Measurements from ENCODE around the gene UPK3A. TPM values are rescaled to one million over a fixed set of nuclear protein-coding genes. Genes with fewer than 3 reads are reported as not detected.

UPK3A gene
- total RNA-seq (2021), result 1.0 and 1.4 TPM in 2 replicates
- percentile 15 among the genes with signal in this experiment for Bru-seq, nascent RNA
- BruChase-seq, experiment 1, labeled RNA remaining after a 2-hour chase, result percentile 18 among the genes with signal in this experiment
- BruChase-seq, experiment 2, labeled RNA remaining after a 6-hour chase, result percentile 25 among the genes with signal in this experiment
- long read RNA-seq, result 0 reads

GRCh38 chr22:45284705-45285262, at the start of gene UPK3A:
Gene UPK3A, plus strand, starts transcription at chr22:45284949. Its CDS starts 65 bp downstream, at chr22:45285014.
- Histone ChIP-seq H3K79me2 (ENCODE audit: low read depth) (no peaks in the 10 kb centered on the region), H3K4me2 (peak within 1 kb of the TSS; percentile 90), H3K9me3 (ENCODE audit: insufficient read depth, low read depth) (no peaks in the 10 kb centered on the region), H3F3A (ENCODE audit: insufficient read depth, low read depth) (peaks cover 13% of the 10 kb centered on the region), H3K27ac (no peak within 1 kb of the TSS), H3K4me3 (peak within 1 kb of the TSS; percentile 59; the same call in 1 of the 2 replicates), H4K20me1 (ENCODE audit: insufficient read depth) (no peaks in the 10 kb centered on the region), H3K4me1 (replicated peaks; ENCODE audit: insufficient read depth) (peaks cover 28% of the 10 kb centered on the region), H3K9me2 (ENCODE audit: insufficient read depth) (no peaks in the 10 kb centered on the region), H3K27me3 (ENCODE audit: insufficient read depth, low read depth) (peaks cover 6% of the 10 kb centered on the region; the same call in 1 of the 2 replicates), H3K36me3 (ENCODE audit: low read depth) (no peaks in the 10 kb centered on the region), H2AFZ (peak within 1 kb of the TSS; percentile 69; the same call in 1 of the 2 replicates)
- ChIA-PET POLR2A (ENCODE audit: unreplicated experiment) (interaction anchor here (0.6 kb wide), 1 partner anchor 104 kb away, joined by 8 read pairs; no protein-coding TSS in a partner anchor), CTCF (no interaction called here)
- BruUV-seq (replicated peaks), result no TSS peak
- DNase-seq, result peak; percentile 71 to 90
- intact Hi-C loops (cut with micrococcal nuclease; ENCODE audit: unreplicated experiment), result loop anchor here (5.0 kb wide), 1 partner anchor 148 kb away; no protein-coding TSS in a partner anchor
- TF ChIP-seq CTCF (conservative IDR thresholded peaks at IDR 0.05) (no peak), EZH2 (IDR thresholded peaks at IDR 0.05; ENCODE audit: low read depth) (no peak)

GRCh38 chr22:45235101-45235777, 49.5 kb upstream of the UPK3A start:
- Histone ChIP-seq H3K4me1 (replicated peaks; ENCODE audit: insufficient read depth) (peaks cover 8% of the 10 kb centered on the region), H3K27ac (no peak overlapping the region), H3K9me3 (ENCODE audit: insufficient read depth, low read depth) (no peaks in the 10 kb centered on the region), H3K36me3 (ENCODE audit: low read depth) (no peaks in the 10 kb centered on the region), H3K4me3 (no peak overlapping the region), H3K27me3 (ENCODE audit: insufficient read depth, low read depth) (no peaks in the 10 kb centered on the region), H3K79me2 (ENCODE audit: low read depth) (peaks cover 9% of the 10 kb centered on the region; the same call in 1 of the 2 replicates), H3K9me2 (ENCODE audit: insufficient read depth) (no peaks in the 10 kb centered on the region), H3F3A (ENCODE audit: insufficient read depth, low read depth) (no peaks in the 10 kb centered on the region), H2AFZ (no peak overlapping the region), H4K20me1 (ENCODE audit: insufficient read depth) (peaks cover 11% of the 10 kb centered on the region; the same call in 1 of the 2 replicates), H3K4me2 (no peak overlapping the region)
- TF ChIP-seq EZH2 (IDR thresholded peaks at IDR 0.05; ENCODE audit: low read depth), result no peak
- no TSS peak for BruUV-seq (replicated peaks)
- intact Hi-C loops (cut with micrococcal nuclease; ENCODE audit: unreplicated experiment), result no loop called here
- DNase-seq, result no peak
- POLR2A ChIA-PET (ENCODE audit: unreplicated experiment), result no interaction called here
- CTCF ChIA-PET, result interaction anchor here (0.5 kb wide), 1 partner anchor 11 kb away, joined by 3 read pairs; no protein-coding TSS in a partner anchor

GRCh38 chr22:45235851-45236342, 48.9 kb upstream of the UPK3A start:
- Histone ChIP-seq H4K20me1 (ENCODE audit: insufficient read depth) (peaks cover 11% of the 10 kb centered on the region; the same call in 1 of the 2 replicates), H3K9me3 (ENCODE audit: insufficient read depth, low read depth) (no peaks in the 10 kb centered on the region), H3K36me3 (ENCODE audit: low read depth) (no peaks in the 10 kb centered on the region), H3K9me2 (ENCODE audit: insufficient read depth) (no peaks in the 10 kb centered on the region), H3F3A (ENCODE audit: insufficient read depth, low read depth) (no peaks in the 10 kb centered on the region), H3K4me1 (replicated peaks; ENCODE audit: insufficient read depth) (peaks cover 8% of the 10 kb centered on the region), H3K4me2 (no peak overlapping the region), H2AFZ (no peak overlapping the region), H3K4me3 (no peak overlapping the region), H3K27ac (no peak overlapping the region), H3K79me2 (ENCODE audit: low read depth) (peaks cover 9% of the 10 kb centered on the region; the same call in 1 of the 2 replicates), H3K27me3 (ENCODE audit: insufficient read depth, low read depth) (no peaks in the 10 kb centered on the region)
- no TSS peak for BruUV-seq (replicated peaks)
- DNase-seq, result no peak
- POLR2A ChIA-PET (ENCODE audit: unreplicated experiment), result no interaction called here
- intact Hi-C loops (cut with micrococcal nuclease; ENCODE audit: unreplicated experiment), result no loop called here
- CTCF ChIA-PET, result interaction anchor here (0.5 kb wide), 1 partner anchor 11 kb away, joined by 3 read pairs; no protein-coding TSS in a partner anchor
- no peak for TF ChIP-seq EZH2 (IDR thresholded peaks at IDR 0.05; ENCODE audit: low read depth)
- no peak for TF ChIP-seq CTCF (conservative IDR thresholded peaks at IDR 0.05)
